ENCODE results near the gene REEP6. TPM values are rescaled to one million over a fixed set of nuclear protein-coding genes. Genes with fewer than 3 reads are reported as not detected.
A peak's percentile ranks its signal among the peaks of the same experiment; 100 is the strongest.

REEP6 gene
- total and polyA plus RNA-seq, 4 donors: 0.71 to 16.5 (median 1.9) TPM

DNA sequence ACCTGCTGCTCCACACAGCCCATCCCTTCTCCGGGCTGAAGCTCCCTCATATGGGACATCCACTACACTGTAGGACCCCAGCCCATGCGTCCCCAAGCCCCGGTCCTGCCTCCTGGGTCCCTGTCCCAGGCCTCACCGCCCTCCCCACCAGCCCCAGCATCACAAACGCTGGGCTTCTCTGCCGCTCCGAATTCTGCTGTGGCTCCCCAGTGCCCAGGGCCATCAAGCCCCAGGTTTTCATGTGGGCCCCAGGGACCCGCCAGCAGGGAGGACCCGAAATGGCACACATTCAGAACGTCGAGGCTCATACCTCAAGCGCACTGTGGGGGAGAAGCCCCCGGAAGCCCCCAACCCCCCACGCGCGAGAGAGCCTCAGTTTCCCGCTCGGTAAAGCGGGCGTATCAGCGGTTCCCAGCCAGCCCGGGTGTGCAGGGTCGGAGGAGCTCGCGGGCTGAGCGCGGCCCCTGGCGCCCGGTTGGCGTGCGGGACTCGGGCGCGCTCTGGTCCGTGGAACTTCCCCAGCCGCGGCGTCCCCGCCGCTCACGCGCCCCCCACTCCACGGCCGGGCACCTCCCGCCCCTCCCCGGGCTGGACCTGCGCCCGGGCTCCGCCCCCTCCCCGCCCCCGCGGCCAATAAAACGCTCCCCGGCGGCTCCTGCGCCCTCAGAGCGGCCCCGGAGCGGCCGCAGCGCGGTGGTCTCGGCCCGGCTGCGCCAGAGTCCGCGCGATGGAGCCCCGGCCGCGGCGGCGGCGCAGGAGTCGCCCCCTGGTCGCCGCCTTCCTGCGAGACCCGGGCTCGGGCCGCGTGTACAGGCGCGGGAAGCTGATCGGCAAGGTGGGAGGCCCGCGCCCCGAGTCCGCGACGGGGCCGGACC is 32.7 kb downstream of the REEP6 start, which contains the start of gene PLK5:
Gene PLK5, plus strand, starts transcription at position 666 of the 875 bp plus-strand sequence. CDS start 2,920 bp downstream, outside the sequence.
- intact Hi-C loops (cut with DNase I): no loop called here
- Histone ChIP-seq H3K9me3 (ENCODE audit: control insufficient read depth, low read length) (no peaks in the 10 kb centered on the region), H3K27me3 (ENCODE audit: control insufficient read depth in 1 of 2, insufficient read depth in 2 of 2, low read length in 1 of 2) (no peaks in the 10 kb centered on the region), H3K4me3 (ENCODE audit: low read length in 2 of 2) (no peak within 1 kb of the TSS), H3K27ac (ENCODE audit: low read depth in 1 of 2, low read length in 2 of 2) (no peak within 1 kb of the TSS), H3K4me1 (ENCODE audit: control insufficient read depth in 1 of 2, insufficient read depth in 2 of 2, low read length in 2 of 2) (no peaks in the 10 kb centered on the region), H3K36me3 (ENCODE audit: control insufficient read depth in 1 of 2, insufficient read depth in 2 of 2, low read length in 1 of 2) (no peaks in the 10 kb centered on the region)
- 7 to 14% methylated on average over 46 to 92 of the region's 92 CpGs for WGBS, 2 donors
- ATAC-seq (ENCODE audit: low FRiP score) (no peak), DNase-seq (no peak)

DNA sequence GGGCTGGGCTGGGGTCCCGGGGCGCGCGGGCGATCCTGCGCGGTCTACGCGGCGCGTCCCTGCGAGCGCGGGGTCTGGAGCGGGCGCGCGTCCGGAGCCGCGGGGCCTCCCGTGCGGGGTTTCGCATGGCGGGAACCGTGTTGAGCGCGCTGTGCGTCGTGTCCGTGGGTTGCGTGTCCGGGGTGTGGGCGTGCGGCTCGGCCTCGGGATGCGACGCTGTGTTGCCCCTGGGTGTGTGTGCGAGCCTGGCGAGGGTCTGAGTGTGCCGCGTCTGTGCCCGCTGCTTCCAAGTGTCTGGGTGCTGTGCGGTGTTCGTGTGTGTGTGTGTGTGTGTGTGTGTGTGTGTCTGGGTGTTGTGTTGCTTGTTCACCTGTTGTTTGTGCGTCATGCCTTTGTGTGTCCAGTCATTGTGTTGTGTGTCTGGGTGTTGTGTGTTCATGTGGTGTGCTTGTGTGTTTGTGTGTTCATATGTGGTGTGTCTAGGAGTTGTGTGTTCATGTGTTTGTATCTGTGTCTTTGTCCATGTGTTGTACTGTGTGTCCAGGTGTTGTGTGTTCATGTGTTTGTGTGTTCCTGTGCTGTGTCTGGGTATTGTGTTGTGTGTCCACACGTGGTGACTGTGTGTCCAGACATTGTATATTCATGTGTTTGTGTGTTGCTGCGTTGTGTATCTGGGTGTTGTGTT is 33.4 kb downstream of the REEP6 start:
- Histone ChIP-seq H3K36me3 (ENCODE audit: control insufficient read depth in 1 of 2, insufficient read depth in 2 of 2, low read length in 1 of 2) (no peaks in the 10 kb centered on the region), H3K9me3 (ENCODE audit: control insufficient read depth, low read length) (no peaks in the 10 kb centered on the region), H3K27me3 (ENCODE audit: control insufficient read depth in 1 of 2, insufficient read depth in 2 of 2, low read length in 1 of 2) (no peaks in the 10 kb centered on the region), H3K4me1 (ENCODE audit: control insufficient read depth in 1 of 2, insufficient read depth in 2 of 2, low read length in 2 of 2) (no peaks in the 10 kb centered on the region), H3K27ac (ENCODE audit: low read depth in 1 of 2, low read length in 2 of 2) (no peak overlapping the region), H3K4me3 (ENCODE audit: low read length in 2 of 2) (no peak overlapping the region)
- ATAC-seq (ENCODE audit: low FRiP score): no peak
- DNase-seq: no peak
- intact Hi-C loops (cut with DNase I): no loop called here
- 8 to 9% methylated on average over 44 to 49 of the region's 49 CpGs for WGBS, 2 donors

DNA sequence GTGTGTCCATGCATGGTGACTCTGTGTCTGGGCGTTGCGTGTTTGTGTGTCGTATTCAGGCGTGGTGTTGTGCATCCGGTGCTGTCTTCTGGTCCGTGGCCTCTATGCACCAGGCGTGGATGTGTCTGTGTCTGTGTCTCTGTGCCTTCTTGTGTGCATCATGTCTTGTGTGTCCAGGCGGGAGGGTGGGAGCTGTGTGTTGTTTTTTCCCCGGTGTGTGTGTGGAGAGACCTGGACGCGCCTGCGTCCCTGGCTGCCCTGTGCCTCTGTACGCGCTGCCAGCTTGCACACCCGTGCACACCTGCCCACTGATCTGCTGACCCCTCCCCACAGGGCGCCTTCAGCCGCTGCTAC is 34.0 kb downstream of the REEP6 start:
- Histone ChIP-seq H3K27ac (ENCODE audit: low read depth in 1 of 2, low read length in 2 of 2) (no peak overlapping the region), H3K36me3 (ENCODE audit: control insufficient read depth in 1 of 2, insufficient read depth in 2 of 2, low read length in 1 of 2) (no peaks in the 10 kb centered on the region), H3K4me1 (ENCODE audit: control insufficient read depth in 1 of 2, insufficient read depth in 2 of 2, low read length in 2 of 2) (no peaks in the 10 kb centered on the region), H3K9me3 (ENCODE audit: control insufficient read depth, low read length) (no peaks in the 10 kb centered on the region), H3K4me3 (ENCODE audit: low read length in 2 of 2) (no peak overlapping the region), H3K27me3 (ENCODE audit: control insufficient read depth in 1 of 2, insufficient read depth in 2 of 2, low read length in 1 of 2) (no peaks in the 10 kb centered on the region)
- intact Hi-C loops (cut with DNase I): no loop called here
- ATAC-seq (ENCODE audit: low FRiP score) (no peak), DNase-seq (no peak)
- WGBS, 2 donors: 56 to 63% methylated on average over 17 of the region's 17 CpGs

DNA sequence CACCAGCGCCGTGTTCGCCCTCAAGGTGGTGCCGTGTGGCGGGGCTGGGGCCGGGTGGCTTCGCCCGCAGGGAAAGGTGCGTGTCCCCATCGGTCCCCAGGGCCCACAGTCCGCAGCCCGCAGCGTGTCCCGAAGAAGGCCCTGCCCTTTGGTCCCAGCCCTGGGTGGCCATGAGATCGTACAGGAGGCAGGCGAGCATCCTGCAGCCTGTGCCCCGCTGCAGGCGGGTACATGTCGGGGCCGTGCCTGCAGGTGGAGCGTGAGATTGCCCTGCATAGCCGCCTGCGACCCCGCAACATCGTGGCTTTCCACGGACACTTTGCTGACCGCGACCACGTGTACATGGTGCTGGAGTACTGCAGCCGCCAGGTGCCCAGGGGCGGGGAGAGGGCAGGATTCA is 34.4 kb downstream of the REEP6 start:
- Histone ChIP-seq H3K27me3 (ENCODE audit: control insufficient read depth in 1 of 2, insufficient read depth in 2 of 2, low read length in 1 of 2) (no peaks in the 10 kb centered on the region), H3K9me3 (ENCODE audit: control insufficient read depth, low read length) (no peaks in the 10 kb centered on the region), H3K27ac (ENCODE audit: low read depth in 1 of 2, low read length in 2 of 2) (no peak overlapping the region), H3K4me1 (ENCODE audit: control insufficient read depth in 1 of 2, insufficient read depth in 2 of 2, low read length in 2 of 2) (no peaks in the 10 kb centered on the region), H3K4me3 (ENCODE audit: low read length in 2 of 2) (no peak overlapping the region), H3K36me3 (ENCODE audit: control insufficient read depth in 1 of 2, insufficient read depth in 2 of 2, low read length in 1 of 2) (no peaks in the 10 kb centered on the region)
- ATAC-seq (ENCODE audit: low FRiP score): no peak
- 56% methylated on average over 31 of the region's 31 CpGs for WGBS, 2 donors
- no peak for DNase-seq
- intact Hi-C loops (cut with DNase I): no loop called here

DNA sequence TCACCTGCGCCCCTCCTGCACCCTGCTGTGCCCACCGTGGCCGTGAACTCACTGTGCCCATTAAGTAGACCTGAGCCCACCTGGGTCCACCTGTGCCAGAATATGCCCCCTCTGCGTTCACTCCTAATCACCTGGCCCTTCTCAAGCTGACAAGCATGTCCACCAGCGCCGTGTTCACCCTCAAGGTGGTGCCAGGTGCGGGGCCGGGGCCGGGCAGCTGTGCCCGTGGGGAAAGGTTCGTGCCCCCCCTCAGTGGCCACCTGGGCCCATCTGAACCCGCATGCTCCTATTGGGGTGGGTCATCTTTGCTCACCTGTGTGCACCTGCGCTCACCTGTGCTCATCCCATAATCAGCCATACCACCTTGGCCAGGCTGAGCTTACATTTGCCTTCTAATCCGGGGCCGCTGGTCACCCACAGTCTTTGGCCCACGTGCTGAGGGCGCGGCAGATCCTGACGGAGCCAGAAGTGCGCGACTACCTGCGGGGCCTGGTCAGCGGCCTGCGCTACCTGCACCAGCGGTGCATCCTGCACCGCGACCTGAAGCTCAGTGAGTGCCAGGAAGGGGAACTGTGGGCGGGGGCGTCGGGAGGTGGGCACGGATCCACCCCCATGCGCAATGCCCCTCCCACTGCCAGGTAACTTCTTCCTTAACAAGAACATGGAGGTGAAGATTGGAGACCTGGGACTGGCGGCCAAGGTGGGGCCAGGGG is 35.2 kb downstream of the REEP6 start:
- 78 to 79% methylated on average over 33 of the region's 33 CpGs for WGBS, 2 donors
- H3K27me3 ChIP-seq (ENCODE audit: control insufficient read depth in 1 of 2, insufficient read depth in 2 of 2, low read length in 1 of 2): no peaks in the 10 kb centered on the region
- ATAC-seq (ENCODE audit: low FRiP score): no peak
- intact Hi-C loops (cut with DNase I): no loop called here
- no peaks in the 10 kb centered on the region for H3K4me1 ChIP-seq (ENCODE audit: control insufficient read depth in 1 of 2, insufficient read depth in 2 of 2, low read length in 2 of 2)
- no peaks in the 10 kb centered on the region for H3K9me3 ChIP-seq (ENCODE audit: control insufficient read depth, low read length)
- H3K27ac ChIP-seq (ENCODE audit: low read depth in 1 of 2, low read length in 2 of 2): no peak overlapping the region
- DNase-seq: no peak
- no peak overlapping the region for H3K4me3 ChIP-seq (ENCODE audit: low read length in 2 of 2)
- no peaks in the 10 kb centered on the region for H3K36me3 ChIP-seq (ENCODE audit: control insufficient read depth in 1 of 2, insufficient read depth in 2 of 2, low read length in 1 of 2)

DNA sequence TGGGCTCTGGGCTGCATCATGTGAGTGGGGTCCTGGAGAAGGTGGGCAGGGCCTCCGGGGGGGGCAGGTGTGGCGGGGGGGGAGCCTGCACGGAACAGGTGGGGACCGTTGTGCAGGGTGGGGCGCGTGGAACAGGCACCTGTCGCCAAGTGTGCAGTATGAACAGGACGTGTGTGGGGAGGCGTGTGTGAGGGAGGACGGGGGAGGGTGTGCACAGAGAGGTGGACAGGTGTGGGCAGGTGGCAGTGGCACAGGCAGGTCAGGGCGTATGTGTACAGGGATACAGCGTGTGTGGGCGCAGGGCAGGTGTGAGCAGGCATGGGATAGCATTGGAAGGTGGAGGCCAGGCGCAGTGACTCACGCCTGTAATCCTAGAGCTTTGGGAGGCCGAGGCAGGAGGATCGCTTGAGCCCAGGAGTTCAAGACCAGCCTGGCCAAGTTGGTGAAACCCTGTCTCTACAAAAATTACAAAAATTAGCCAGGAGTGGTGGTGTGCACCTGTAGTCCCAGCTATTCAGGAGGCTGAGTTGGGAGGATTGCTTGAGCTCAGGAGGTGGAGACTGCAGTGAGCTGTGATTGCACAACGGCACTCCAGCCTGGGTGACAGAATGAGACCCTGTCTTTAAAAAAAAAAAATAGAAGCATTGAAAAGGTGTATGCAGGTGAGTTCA is 36.1 kb downstream of the REEP6 start:
- intact Hi-C loops (cut with DNase I): no loop called here
- DNase-seq: no peak
- Histone ChIP-seq H3K36me3 (ENCODE audit: control insufficient read depth in 1 of 2, insufficient read depth in 2 of 2, low read length in 1 of 2) (no peaks in the 10 kb centered on the region), H3K9me3 (ENCODE audit: control insufficient read depth, low read length) (no peaks in the 10 kb centered on the region), H3K27ac (ENCODE audit: low read depth in 1 of 2, low read length in 2 of 2) (no peak overlapping the region), H3K4me3 (ENCODE audit: low read length in 2 of 2) (no peak overlapping the region), H3K4me1 (ENCODE audit: control insufficient read depth in 1 of 2, insufficient read depth in 2 of 2, low read length in 2 of 2) (no peaks in the 10 kb centered on the region), H3K27me3 (ENCODE audit: control insufficient read depth in 1 of 2, insufficient read depth in 2 of 2, low read length in 1 of 2) (no peaks in the 10 kb centered on the region)
- peak; percentile 19 for ATAC-seq (ENCODE audit: low FRiP score)
- 80 to 81% methylated on average over 18 of the region's 18 CpGs for WGBS, 2 donors

DNA sequence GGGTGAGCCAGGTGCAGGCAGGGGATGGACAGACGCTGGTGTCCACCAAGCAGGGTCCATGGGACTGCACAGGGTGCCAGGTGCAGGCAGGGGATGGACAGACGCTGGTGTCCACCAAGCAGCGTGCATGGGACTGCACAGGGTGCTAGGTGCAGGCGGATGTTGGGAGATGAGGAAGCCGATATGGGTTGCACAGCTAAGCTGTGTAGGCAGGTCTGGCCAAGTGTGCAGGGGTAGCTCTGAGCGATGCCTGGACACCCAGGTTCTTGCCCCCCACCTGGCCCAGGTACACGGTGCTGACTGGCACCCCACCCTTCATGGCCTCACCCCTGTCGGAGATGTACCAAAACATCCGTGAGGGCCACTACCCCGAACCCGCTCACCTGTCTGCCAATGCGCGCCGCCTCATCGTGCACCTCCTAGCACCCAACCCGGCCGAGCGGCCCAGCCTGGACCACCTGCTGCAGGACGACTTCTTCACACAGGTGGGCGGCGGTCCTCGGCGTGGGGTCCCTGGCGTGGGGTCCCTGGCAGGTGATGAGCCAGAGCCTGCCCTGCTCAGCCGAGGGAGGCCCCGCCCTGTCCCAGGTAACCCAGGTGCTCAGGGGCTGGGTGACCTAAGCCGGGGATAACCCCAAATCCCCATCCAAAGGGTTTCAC is 36.8 kb downstream of the REEP6 start:
- Histone ChIP-seq H3K4me3 (ENCODE audit: low read length in 2 of 2) (no peak overlapping the region), H3K4me1 (ENCODE audit: control insufficient read depth in 1 of 2, insufficient read depth in 2 of 2, low read length in 2 of 2) (no peaks in the 10 kb centered on the region), H3K27ac (ENCODE audit: low read depth in 1 of 2, low read length in 2 of 2) (no peak overlapping the region), H3K36me3 (ENCODE audit: control insufficient read depth in 1 of 2, insufficient read depth in 2 of 2, low read length in 1 of 2) (no peaks in the 10 kb centered on the region), H3K27me3 (ENCODE audit: control insufficient read depth in 1 of 2, insufficient read depth in 2 of 2, low read length in 1 of 2) (no peaks in the 10 kb centered on the region), H3K9me3 (ENCODE audit: control insufficient read depth, low read length) (no peaks in the 10 kb centered on the region)
- intact Hi-C loops (cut with DNase I): no loop called here
- DNase-seq (peak in 1 of 2 donors; percentile 44), ATAC-seq (ENCODE audit: low FRiP score) (no peak)
- 79 to 83% methylated on average over 26 to 27 of the region's 27 CpGs for WGBS, 2 donors

Data from aorta (tissue), 5 donors.